Fibroblast of the aortic adventitia (primary cell): ENCODE results near the gene UNC5C. TPM values are rescaled to one million over a fixed set of nuclear protein-coding genes. Genes with fewer than 3 reads are reported as not detected.
"Not testable (repeated sequence)": the region's sequence is repeated elsewhere in the genome, so short reads cannot be mapped to it uniquely, and the experiment has no call there.

ENCODE experiments used
- DNase-seq: peaks from one replicate; pipeline ENCODE4 v3.0.0-alpha.2; 2010; ENCODE audit warnings: low read depth
- H3K4me3 ChIP-seq: 2 replicates; pipeline ENCODE4 v1.5.1; 2011; ENCODE audit warnings: low read depth, mild to moderate bottlenecking, control low read depth, low read length, moderate library complexity
- total RNA-seq: library from RNA; depleted of rRNA; stranded (reverse); fragments of >200 nt; gene quantifications from 2 replicates; pipeline ENCODE4 v1.2.3, GENCODE V29; 2012; ENCODE audit warnings: low replicate concordance
- TF ChIP-seq, protein P1 (sequence below): IDR thresholded peaks from 2 replicates; pipeline ENCODE4 v1.5.1; 2011; ENCODE audit warnings: mild to moderate bottlenecking, low read length, control low read depth, inconsistent platforms; ENCODE audit not compliant: insufficient read depth

UNC5C gene
- total RNA-seq, 1 donor: 2.2 TPM

- DNase-seq: no peak
- TF ChIP-seq, protein P1, sequence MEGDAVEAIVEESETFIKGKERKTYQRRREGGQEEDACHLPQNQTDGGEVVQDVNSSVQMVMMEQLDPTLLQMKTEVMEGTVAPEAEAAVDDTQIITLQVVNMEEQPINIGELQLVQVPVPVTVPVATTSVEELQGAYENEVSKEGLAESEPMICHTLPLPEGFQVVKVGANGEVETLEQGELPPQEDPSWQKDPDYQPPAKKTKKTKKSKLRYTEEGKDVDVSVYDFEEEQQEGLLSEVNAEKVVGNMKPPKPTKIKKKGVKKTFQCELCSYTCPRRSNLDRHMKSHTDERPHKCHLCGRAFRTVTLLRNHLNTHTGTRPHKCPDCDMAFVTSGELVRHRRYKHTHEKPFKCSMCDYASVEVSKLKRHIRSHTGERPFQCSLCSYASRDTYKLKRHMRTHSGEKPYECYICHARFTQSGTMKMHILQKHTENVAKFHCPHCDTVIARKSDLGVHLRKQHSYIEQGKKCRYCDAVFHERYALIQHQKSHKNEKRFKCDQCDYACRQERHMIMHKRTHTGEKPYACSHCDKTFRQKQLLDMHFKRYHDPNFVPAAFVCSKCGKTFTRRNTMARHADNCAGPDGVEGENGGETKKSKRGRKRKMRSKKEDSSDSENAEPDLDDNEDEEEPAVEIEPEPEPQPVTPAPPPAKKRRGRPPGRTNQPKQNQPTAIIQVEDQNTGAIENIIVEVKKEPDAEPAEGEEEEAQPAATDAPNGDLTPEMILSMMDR: no peak
- no peak overlapping the region for H3K4me3 ChIP-seq
Measured at GRCh38 chr4:95142932-95143331, 405.8 kb downstream of the UNC5C start.

GRCh38 chr4:95141361-95141760, 407.4 kb downstream of the UNC5C start:
- H3K4me3 ChIP-seq: no peak overlapping the region
- no peak for DNase-seq
- TF ChIP-seq, protein P1: no peak

GRCh38 chr4:95139424-95139823, 409.3 kb downstream of the UNC5C start:
- not testable (repeated sequence) for H3K4me3 ChIP-seq, DNase-seq

DNA sequence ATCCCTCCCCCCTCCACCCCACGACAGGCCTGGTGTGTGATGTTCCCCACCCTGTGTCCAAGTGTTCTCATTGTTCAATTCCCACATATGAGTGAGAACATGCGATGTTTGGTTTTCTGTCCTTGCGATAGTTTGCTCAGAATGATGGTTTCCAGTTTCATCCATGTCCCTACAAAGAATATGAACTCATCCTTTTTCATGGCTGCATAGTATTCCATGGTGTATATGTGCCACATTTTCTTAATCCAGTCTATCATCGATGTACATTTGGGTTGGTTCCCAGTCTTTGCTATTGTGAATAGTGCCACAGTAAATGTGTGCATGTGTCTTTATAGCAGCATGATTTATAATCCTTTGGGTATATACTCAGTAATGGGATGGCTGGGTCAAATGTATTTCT, 414.8 kb downstream of the UNC5C start:
- not testable (repeated sequence) for H3K4me3 ChIP-seq, DNase-seq

DNA sequence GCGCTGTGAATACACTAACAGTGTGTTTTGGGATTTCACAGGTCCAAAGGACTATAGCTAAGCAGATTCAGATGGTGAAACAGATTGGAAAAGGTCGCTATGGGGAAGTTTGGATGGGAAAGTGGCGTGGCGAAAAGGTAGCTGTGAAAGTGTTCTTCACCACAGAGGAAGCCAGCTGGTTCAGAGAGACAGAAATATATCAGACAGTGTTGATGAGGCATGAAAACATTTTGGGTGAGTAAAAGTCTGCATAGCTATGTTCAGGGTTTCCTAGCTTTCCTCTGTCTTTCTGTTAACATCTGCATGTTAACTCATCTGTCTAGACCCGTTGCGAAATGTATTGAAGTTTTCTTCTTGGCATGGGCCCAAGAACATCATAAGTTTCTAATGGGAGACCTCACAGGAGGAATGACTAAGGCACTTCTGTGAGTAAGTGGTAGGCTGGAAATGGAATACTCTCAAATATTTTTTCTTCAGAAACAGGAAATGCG, 418.9 kb downstream of the UNC5C start:
- peak overlapping the region; percentile 43 for H3K4me3 ChIP-seq
- DNase-seq: peak; percentile 100
- TF ChIP-seq, protein P1: no peak

DNA sequence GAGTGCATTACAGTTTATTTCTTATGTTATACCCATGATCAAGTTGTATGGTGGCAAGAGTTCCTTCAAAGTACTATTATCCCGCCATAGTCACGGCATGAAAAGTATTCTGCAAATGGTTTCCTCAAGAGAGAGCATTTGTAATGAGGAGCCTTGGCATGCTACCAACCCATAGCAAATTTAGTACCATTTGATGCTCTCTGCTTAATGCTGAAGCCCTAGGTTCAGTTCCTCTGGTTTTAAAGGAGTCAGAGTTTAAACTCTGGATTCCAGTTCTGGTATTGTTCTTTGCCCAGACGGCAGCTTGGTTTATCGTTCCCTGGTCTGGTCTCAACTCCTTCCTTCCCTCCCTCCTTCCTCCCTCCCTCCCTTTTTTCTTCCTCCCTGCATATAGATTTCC, 419.7 kb downstream of the UNC5C start:
- TF ChIP-seq, protein P1: no peak
- DNase-seq: no peak
- H3K4me3 ChIP-seq: no peak overlapping the region

DNA sequence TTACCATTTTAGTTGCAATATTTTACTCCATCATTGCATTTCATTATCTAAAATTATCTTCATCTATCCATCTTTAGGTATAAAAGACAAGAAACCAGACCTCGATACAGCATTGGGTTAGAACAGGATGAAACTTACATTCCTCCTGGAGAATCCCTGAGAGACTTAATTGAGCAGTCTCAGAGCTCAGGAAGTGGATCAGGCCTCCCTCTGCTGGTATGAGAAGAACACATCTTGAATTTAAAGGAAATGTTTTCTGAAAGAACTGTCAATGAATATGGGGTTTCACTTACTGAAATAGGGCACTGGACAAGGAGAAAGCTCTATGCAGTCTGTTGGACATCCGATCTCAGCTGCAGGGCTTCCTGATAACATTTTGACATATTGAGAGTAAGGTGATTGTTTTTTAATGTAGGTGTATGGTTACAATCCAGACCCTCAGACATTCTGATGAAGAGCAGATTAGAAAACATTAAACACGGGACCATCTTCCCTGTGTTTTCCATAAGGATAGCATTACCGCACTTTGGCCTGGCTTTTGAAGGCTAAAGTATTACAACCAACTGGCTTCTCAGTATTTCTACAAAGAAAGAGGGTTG, 423.8 kb downstream of the UNC5C start:
- no peak overlapping the region for H3K4me3 ChIP-seq
- TF ChIP-seq, protein P1: peak; percentile 73
- DNase-seq: peak; percentile 82

- TF ChIP-seq, protein P1: no peak
- no peak for DNase-seq
- no peak overlapping the region for H3K4me3 ChIP-seq
Measured at GRCh38 chr4:95122001-95122400, 426.8 kb downstream of the UNC5C start.
